Superior temporal gyrus (tissue), 1 donor: Measurements from ENCODE around the gene PLA2G5.

ENCODE experiments used
- DNase-seq: peaks from one replicate; pipeline ENCODE4 v3.0.0-alpha.2; 2016; ENCODE audit errors: extremely low spot score

The PLA2G5 gene

GRCh38 chr1:20068722-20069121 lies 1.3 kb upstream of the PLA2G5 start:
- DNase-seq, result no peak

GRCh38 chr1:20070357-20070756 lies 363 bp downstream of the PLA2G5 start:
- no peak for DNase-seq

GRCh38 chr1:20071416-20071815 lies 1.4 kb downstream of the PLA2G5 start:
- DNase-seq, result no peak

GRCh38 chr1:20072771-20073170 lies 2.8 kb downstream of the PLA2G5 start:
- no peak for DNase-seq

GRCh38 chr1:20073256-20073655 lies 3.3 kb downstream of the PLA2G5 start:
- no peak for DNase-seq

- DNase-seq, result no peak
Observed at GRCh38 chr1:20074055-20074724, 4.2 kb downstream of the PLA2G5 start.

GRCh38 chr1:20074725-20075171 lies 4.8 kb downstream of the PLA2G5 start:
- DNase-seq, result no peak

- DNase-seq, result no peak
Observed at GRCh38 chr1:20075345-20075744, 5.4 kb downstream of the PLA2G5 start.

- DNase-seq, result no peak
Observed at GRCh38 chr1:20076223-20076622, 6.2 kb downstream of the PLA2G5 start.

GRCh38 chr1:20076710-20077461 lies 6.9 kb downstream of the PLA2G5 start:
- DNase-seq, result no peak

- DNase-seq, result no peak
Observed at GRCh38 chr1:20078171-20078651, 8.2 kb downstream of the PLA2G5 start.

- DNase-seq, result no peak
Observed at GRCh38 chr1:20078711-20079110, 8.7 kb downstream of the PLA2G5 start.

- DNase-seq, result no peak
Observed at GRCh38 chr1:20079661-20080305, 9.8 kb downstream of the PLA2G5 start.

GRCh38 chr1:20080441-20081352 lies 10.7 kb downstream of the PLA2G5 start:
- no peak for DNase-seq

- no peak for DNase-seq
Observed at GRCh38 chr1:20081353-20081810, 11.4 kb downstream of the PLA2G5 start.

- no peak for DNase-seq
Observed at GRCh38 chr1:20082772-20083171, 12.8 kb downstream of the PLA2G5 start.

- DNase-seq, result no peak
Observed at GRCh38 chr1:20083178-20083944, 13.4 kb downstream of the PLA2G5 start.

GRCh38 chr1:20086800-20087199 lies 16.8 kb downstream of the PLA2G5 start:
- DNase-seq, result no peak

- DNase-seq, result no peak
Observed at GRCh38 chr1:20087668-20088067, 17.7 kb downstream of the PLA2G5 start.

- no peak for DNase-seq
Observed at GRCh38 chr1:20089328-20090077, 19.5 kb downstream of the PLA2G5 start.
